Keratinocyte (primary cell): ENCODE results near the gene MIF4GD.

Source experiments
- CTCF ChIP-seq, 3 experiments: IDR thresholded peaks in 1 of 3; conservative IDR thresholded peaks in 1 of 3; optimal IDR thresholded peaks in 1 of 3; 2 replicates in 2 of 3; 3 replicates in 1 of 3; pipeline versions ENCODE3 to v1.5.1; 2011; ENCODE audit warnings: low read length in 3 of 3, mild to moderate bottlenecking in 3 of 3, moderate library complexity in 2 of 3, control low read depth in 1 of 3, inconsistent platforms in 1 of 3; ENCODE audit not compliant: insufficient read depth in 2 of 3; ENCODE audit errors: extremely low read depth in 1 of 3
- EZH2 ChIP-seq: IDR thresholded peaks from one replicate; pipeline ENCODE4 v1.6.1; 2012; ENCODE audit warnings: inconsistent platforms, mild to moderate bottlenecking, low read length, moderate library complexity

DNA sequence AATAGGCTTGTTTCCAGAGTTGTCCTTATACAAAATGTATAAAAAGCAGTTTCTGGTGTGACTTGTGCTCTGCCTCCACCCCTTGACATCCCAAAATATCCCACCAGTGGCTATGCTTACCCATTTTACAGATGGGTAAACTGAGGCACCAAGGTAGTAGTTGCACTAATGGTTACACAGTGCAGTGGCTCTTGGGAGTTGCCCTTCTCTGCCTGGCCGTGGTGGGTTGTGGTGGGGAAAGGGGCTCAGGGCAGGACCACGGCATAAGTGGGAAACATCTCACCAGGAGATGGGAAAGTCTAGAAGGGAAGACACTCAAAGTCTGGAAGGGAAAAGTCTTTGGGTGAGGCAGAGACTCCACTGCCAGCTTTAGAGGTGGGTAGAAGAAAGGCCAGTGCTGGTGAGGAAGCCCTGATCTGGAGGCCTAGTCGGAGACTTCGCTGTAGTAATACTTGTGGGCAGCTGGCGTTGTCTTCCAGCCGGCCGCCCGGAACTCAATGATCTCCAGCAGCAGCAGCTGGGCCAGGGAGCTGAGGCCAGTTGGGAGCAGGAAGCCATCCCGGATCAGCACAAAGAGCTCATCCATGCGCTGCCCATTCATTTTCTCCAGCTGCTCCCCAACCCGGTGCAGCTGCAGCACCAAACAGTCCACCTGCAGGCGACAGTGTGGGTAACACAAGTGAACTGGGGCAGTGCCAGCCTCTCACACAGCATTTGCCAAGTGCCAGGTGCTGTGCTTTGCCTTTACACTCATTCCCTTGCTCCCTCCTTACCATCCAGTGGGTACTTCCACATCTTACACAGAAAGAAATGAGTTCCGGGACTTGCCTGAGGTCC, 4.5 kb downstream of the MIF4GD start:
- TF ChIP-seq CTCF (optimal IDR thresholded peaks at IDR 0.05 in 1 of 3, IDR thresholded peaks at IDR 0.05 in 1 of 3, conservative IDR thresholded peaks at IDR 0.05 in 1 of 3; ENCODE audit: extremely low read depth in 1 of 3, insufficient read depth in 2 of 3, low read length in 3 of 3) (no peak), EZH2 (no peak)
